Renal pelvis (tissue), 4 donors: ENCODE data around the gene TLE5. TPM values are rescaled to one million over a fixed set of nuclear protein-coding genes. Genes with fewer than 3 reads are reported as not detected.
A peak's percentile ranks its signal among the peaks of the same experiment; 100 is the strongest.
"Not testable (repeated sequence)": the region's sequence is repeated elsewhere in the genome, so short reads cannot be mapped to it uniquely, and the experiment has no call there.

ENCODE experiments used
- DNase-seq: peaks from one replicate; pipeline ENCODE4 v3.0.0-alpha.2; 2013
- polyA plus RNA-seq, 3 donors: library from polyadenylated mRNA; unstranded; fragments of 120-200 nt; gene quantifications; one replicate each; pipeline ENCODE4 v1.2.1, GENCODE V29; 2013; ENCODE audit not compliant: insufficient read length in 3 of 3

Gene TLE5
- polyA plus RNA-seq, 3 donors: 393 to 476 (median 425) TPM

GRCh38 chr19:3047496-3048189, 14.7 kb downstream of the TLE5 start:
- DNase-seq: peak; percentile 88

- DNase-seq: no peak
Measured at GRCh38 chr19:3046698-3047495, 15.4 kb downstream of the TLE5 start.

GRCh38 chr19:3045885-3046697, 16.2 kb downstream of the TLE5 start:
- DNase-seq: no peak

- DNase-seq: no peak
Measured at GRCh38 chr19:3045191-3045590, 17.1 kb downstream of the TLE5 start.

GRCh38 chr19:3042621-3043267, 19.6 kb downstream of the TLE5 start:
- DNase-seq: no peak

GRCh38 chr19:3041761-3042620, 20.3 kb downstream of the TLE5 start:
- peak; percentile 61 for DNase-seq

GRCh38 chr19:3041327-3041726, 21.0 kb downstream of the TLE5 start:
- no peak for DNase-seq

GRCh38 chr19:3039641-3040077, 22.6 kb downstream of the TLE5 start:
- DNase-seq: no peak

- no peak for DNase-seq
Measured at GRCh38 chr19:3039125-3039524, 23.2 kb downstream of the TLE5 start.

- DNase-seq: no peak
Measured at GRCh38 chr19:3038214-3038613, 24.1 kb downstream of the TLE5 start.

- not testable (repeated sequence) for DNase-seq
Measured at GRCh38 chr19:3036977-3037544, 25.2 kb downstream of the TLE5 start.

GRCh38 chr19:3036119-3036976, 25.9 kb downstream of the TLE5 start:
- peak; percentile 96 for DNase-seq

GRCh38 chr19:3035542-3036118, 26.7 kb downstream of the TLE5 start:
- DNase-seq: peak; percentile 100

GRCh38 chr19:3034656-3035541, 27.4 kb downstream of the TLE5 start:
- DNase-seq: no peak

GRCh38 chr19:3034406-3034655, 28.0 kb downstream of the TLE5 start:
- DNase-seq: no peak

GRCh38 chr19:3033595-3034405, 28.5 kb downstream of the TLE5 start:
- DNase-seq: no peak

GRCh38 chr19:3031607-3031867, 30.8 kb downstream of the TLE5 start:
- DNase-seq: no peak
